ENCODE measurements around the gene GNG12.

The GNG12 gene

GRCh38 chr1:67737875-67738274 lies 95.4 kb downstream of the GNG12 start:
- Mint-ChIP-seq H3K27ac (peak overlapping the region in 2 of 3 experiments; percentile 79 to 89), H3K4me3 (no peak overlapping the region), H3K27me3 (ENCODE audit: low read depth) (no peaks in the 10 kb centered on the region), H3K4me1 (peaks cover 62% of the 10 kb centered on the region), H3K9me3 (no peaks in the 10 kb centered on the region), H3K36me3 (ENCODE audit: low read depth) (no peaks in the 10 kb centered on the region)
- no peak for TF ChIP-seq CTCF (IDR thresholded peaks at IDR 0.05; ENCODE audit: unreplicated experiment in 3 of 3)

GRCh38 chr1:67736750-67737149 lies 96.5 kb downstream of the GNG12 start:
- Mint-ChIP-seq H3K9me3 (no peaks in the 10 kb centered on the region), H3K27ac (peak overlapping the region; percentile 93 to 98 (median 97)), H3K36me3 (ENCODE audit: low read depth) (no peaks in the 10 kb centered on the region)

GRCh38 chr1:67735806-67736627 lies 97.2 kb downstream of the GNG12 start:
- H3K4me1 Mint-ChIP-seq = peaks cover 70% of the 10 kb centered on the region
- no peaks in the 10 kb centered on the region for H3K9me3 Mint-ChIP-seq
- peak overlapping the region; percentile 93 to 98 (median 97) for H3K27ac Mint-ChIP-seq
- TF ChIP-seq CTCF (IDR thresholded peaks at IDR 0.05; ENCODE audit: unreplicated experiment in 3 of 3) = no peak
- no peaks in the 10 kb centered on the region for H3K27me3 Mint-ChIP-seq (ENCODE audit: low read depth)
- no peaks in the 10 kb centered on the region for H3K36me3 Mint-ChIP-seq (ENCODE audit: low read depth)
- peak overlapping the region in 2 of 3 experiments; percentile 40 to 55 for H3K4me3 Mint-ChIP-seq

More at GRCh38 chr1:67736750-67737149, 96.5 kb downstream of the GNG12 start:
- no peak overlapping the region for H3K4me3 Mint-ChIP-seq
- H3K4me1 Mint-ChIP-seq = peaks cover 67% of the 10 kb centered on the region
- H3K27me3 Mint-ChIP-seq (ENCODE audit: low read depth) = no peaks in the 10 kb centered on the region
- no peak for TF ChIP-seq CTCF (IDR thresholded peaks at IDR 0.05; ENCODE audit: unreplicated experiment in 3 of 3)

GRCh38 chr1:67735206-67735605 lies 98.1 kb downstream of the GNG12 start:
- no peak for TF ChIP-seq CTCF (IDR thresholded peaks at IDR 0.05; ENCODE audit: unreplicated experiment in 3 of 3)
- Mint-ChIP-seq H3K27ac (peak overlapping the region; percentile 93 to 98 (median 97)), H3K27me3 (ENCODE audit: low read depth) (no peaks in the 10 kb centered on the region), H3K4me3 (no peak overlapping the region), H3K4me1 (peaks cover 63% of the 10 kb centered on the region), H3K36me3 (ENCODE audit: low read depth) (no peaks in the 10 kb centered on the region), H3K9me3 (no peaks in the 10 kb centered on the region)

- Mint-ChIP-seq H3K27me3 (ENCODE audit: low read depth) (no peaks in the 10 kb centered on the region), H3K4me1 (peaks cover 60% of the 10 kb centered on the region), H3K4me3 (no peak overlapping the region), H3K36me3 (ENCODE audit: low read depth) (no peaks in the 10 kb centered on the region), H3K27ac (peak overlapping the region in 2 of 3 experiments; percentile 22 to 53), H3K9me3 (no peaks in the 10 kb centered on the region)
- TF ChIP-seq CTCF (IDR thresholded peaks at IDR 0.05; ENCODE audit: unreplicated experiment in 3 of 3) = no peak
These were observed 99.0 kb downstream of the GNG12 start for GRCh38 chr1:67734323-67734690.

All from nephron (organoid).